Uterine smooth muscle cell (primary cell): Measurements from ENCODE around the gene CDK12. TPM values are rescaled to one million over a fixed set of nuclear protein-coding genes. Genes with fewer than 3 reads are reported as not detected.

Experiments used
- total RNA-seq: library from RNA; depleted of rRNA; stranded (reverse); fragments of >200 nt; gene quantifications from 2 replicates; pipeline ENCODE4 v1.2.3, GENCODE V29; 2014

Gene CDK12
- 27.5 and 29.7 TPM in 2 replicates for total RNA-seq

GRCh38 chr17:39461113-39461925, at the start of gene CDK12:
Gene CDK12 (plus strand): TSS chr17:39461486. CDS start chr17:39462072, 586 bp downstream.

GRCh38 chr17:39450847-39451581, 10.3 kb upstream of the CDK12 start, which contains the start of gene MED1:
Gene MED1 (minus strand): TSS chr17:39451263. CDS start chr17:39451062, 201 bp downstream.

Other genes starting within 250 kb of the CDK12 start
- gene STAC2, start 235.5 kb upstream of the CDK12 start, total RNA-seq: not detected in 2 replicates
- gene FBXL20, start 59.9 kb upstream of the CDK12 start, total RNA-seq: 13.8 and 21.4 TPM in 2 replicates
- 20.5 and 22.7 TPM in 2 replicates for gene MED1, start 10.2 kb upstream of the CDK12 start, total RNA-seq
- gene NEUROD2, start 146.4 kb downstream of the CDK12 start, total RNA-seq: not detected in 2 replicates
- gene PPP1R1B, start 165.5 kb downstream of the CDK12 start, total RNA-seq: not detected in 2 replicates
- 21.6 and 26.7 TPM in 2 replicates for gene STARD3, start 175.7 kb downstream of the CDK12 start, total RNA-seq
- gene TCAP, start 203.9 kb downstream of the CDK12 start, total RNA-seq: 0.33 and 0.50 TPM in 2 replicates
- 0.22 TPM in 1 of 2 replicates, not detected in the other for gene PNMT, start 207.0 kb downstream of the CDK12 start, total RNA-seq
- 5.9 and 10.0 TPM in 2 replicates for gene PGAP3, start 226.6 kb downstream of the CDK12 start, total RNA-seq
- 28.0 and 37.5 TPM in 2 replicates for gene ERBB2, start 238.6 kb downstream of the CDK12 start, total RNA-seq